Upper lobe of left lung (tissue), 4 donors: ENCODE results near the gene HDAC8.

Source experiments
- EP300 ChIP-seq, 4 donors: sonication (generic); formaldehyde crosslinking; IDR thresholded peaks; one replicate each; pipeline ENCODE4 v1.5.1; 2017; ENCODE audit warnings: antibody characterized with exemption in 4 of 4, control low read depth in 2 of 4
- POLR2A ChIP-seq, 4 donors: fragments of 450-650 bp; IDR thresholded peaks; one replicate each; pipeline ENCODE4 v1.5.1; 2016 to 2017; ENCODE audit warnings: antibody characterized with exemption in 4 of 4, mild to moderate bottlenecking in 2 of 4
- TF ChIP-seq, protein P1 (sequence below), 6 experiments: fragments of 450-650 bp in 4 of 6; fragments of 200-600 bp in 2 of 6; sonication (generic) in 2 of 6; IDR thresholded peaks; one replicate each; pipeline ENCODE4 v1.5.1; 2016 to 2019; ENCODE audit warnings: antibody characterized with exemption in 6 of 6

DNA sequence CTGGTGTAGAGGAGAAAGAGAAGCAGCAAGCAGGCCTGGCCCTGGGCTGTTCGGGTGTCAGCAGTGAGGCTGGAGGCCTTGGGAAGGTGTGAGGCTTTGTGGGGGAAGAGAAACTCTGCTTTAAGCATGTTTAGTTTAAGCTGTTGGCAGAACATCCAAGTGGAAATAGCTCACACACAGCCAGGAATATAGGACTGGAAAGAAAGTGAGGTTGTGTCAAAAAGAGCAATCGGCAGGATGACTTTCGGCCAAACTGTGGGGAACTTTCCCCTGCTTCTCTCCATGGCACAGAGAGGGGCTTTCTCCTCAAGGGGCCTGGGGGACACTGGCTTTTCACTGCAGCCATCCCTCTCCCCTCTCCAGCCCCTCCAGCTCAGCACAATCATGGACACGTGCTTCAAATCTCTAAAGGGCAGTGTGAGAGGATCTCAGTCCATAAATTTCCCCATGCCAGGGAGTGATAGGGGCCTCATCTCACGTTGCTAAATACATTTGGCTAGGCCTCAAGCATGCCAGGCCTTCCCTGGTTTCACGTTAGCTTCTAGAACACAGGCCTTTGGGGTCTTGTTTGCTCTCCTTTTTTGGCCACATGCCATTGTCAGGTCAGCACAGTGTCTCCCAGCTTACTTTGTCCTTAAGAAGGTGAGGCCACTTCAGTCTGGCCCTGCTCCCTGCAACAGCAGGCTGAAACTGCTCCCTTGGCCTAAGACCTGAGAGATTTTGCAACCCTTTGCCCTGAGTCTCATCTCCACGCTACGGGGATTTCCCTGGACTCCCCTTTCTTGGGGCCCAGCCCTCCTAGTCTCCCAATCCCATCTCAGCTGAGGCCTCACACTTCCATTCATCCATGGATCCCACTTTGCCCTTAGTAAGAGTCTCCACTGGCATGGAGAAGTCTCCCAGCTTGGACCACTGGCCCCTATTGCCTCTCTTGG, 258.7 kb downstream of the HDAC8 start:
- TF ChIP-seq POLR2A (IDR thresholded peaks at IDR 0.05) (no peak), EP300 (IDR thresholded peaks at IDR 0.05) (no peak)
- TF ChIP-seq, protein P1, sequence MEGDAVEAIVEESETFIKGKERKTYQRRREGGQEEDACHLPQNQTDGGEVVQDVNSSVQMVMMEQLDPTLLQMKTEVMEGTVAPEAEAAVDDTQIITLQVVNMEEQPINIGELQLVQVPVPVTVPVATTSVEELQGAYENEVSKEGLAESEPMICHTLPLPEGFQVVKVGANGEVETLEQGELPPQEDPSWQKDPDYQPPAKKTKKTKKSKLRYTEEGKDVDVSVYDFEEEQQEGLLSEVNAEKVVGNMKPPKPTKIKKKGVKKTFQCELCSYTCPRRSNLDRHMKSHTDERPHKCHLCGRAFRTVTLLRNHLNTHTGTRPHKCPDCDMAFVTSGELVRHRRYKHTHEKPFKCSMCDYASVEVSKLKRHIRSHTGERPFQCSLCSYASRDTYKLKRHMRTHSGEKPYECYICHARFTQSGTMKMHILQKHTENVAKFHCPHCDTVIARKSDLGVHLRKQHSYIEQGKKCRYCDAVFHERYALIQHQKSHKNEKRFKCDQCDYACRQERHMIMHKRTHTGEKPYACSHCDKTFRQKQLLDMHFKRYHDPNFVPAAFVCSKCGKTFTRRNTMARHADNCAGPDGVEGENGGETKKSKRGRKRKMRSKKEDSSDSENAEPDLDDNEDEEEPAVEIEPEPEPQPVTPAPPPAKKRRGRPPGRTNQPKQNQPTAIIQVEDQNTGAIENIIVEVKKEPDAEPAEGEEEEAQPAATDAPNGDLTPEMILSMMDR (IDR thresholded peaks at IDR 0.05) = no peak
